HK-2 (cell line): ENCODE data around the gene PLP1.
"Not testable (repeated sequence)": the region's sequence is repeated elsewhere in the genome, so short reads cannot be mapped to it uniquely, and the experiment has no call there.

Experiments used
- DNase-seq: peaks from one replicate; pipeline ENCODE4 v3.0.0-alpha.2; 2018; ENCODE audit not compliant: unreplicated experiment

The PLP1 gene

GRCh38 chrX:103776546-103776945, at the start of gene PLP1:
PLP1 (plus strand) TSS chrX:103776840; CDS start chrX:103776996, 156 bp downstream.
- no peak for DNase-seq

GRCh38 chrX:103727115-103727514, 49.5 kb upstream of the PLP1 start:
- DNase-seq = no peak

- DNase-seq = no peak
These were observed 47.6 kb upstream of the PLP1 start for GRCh38 chrX:103729015-103729414.

DNA sequence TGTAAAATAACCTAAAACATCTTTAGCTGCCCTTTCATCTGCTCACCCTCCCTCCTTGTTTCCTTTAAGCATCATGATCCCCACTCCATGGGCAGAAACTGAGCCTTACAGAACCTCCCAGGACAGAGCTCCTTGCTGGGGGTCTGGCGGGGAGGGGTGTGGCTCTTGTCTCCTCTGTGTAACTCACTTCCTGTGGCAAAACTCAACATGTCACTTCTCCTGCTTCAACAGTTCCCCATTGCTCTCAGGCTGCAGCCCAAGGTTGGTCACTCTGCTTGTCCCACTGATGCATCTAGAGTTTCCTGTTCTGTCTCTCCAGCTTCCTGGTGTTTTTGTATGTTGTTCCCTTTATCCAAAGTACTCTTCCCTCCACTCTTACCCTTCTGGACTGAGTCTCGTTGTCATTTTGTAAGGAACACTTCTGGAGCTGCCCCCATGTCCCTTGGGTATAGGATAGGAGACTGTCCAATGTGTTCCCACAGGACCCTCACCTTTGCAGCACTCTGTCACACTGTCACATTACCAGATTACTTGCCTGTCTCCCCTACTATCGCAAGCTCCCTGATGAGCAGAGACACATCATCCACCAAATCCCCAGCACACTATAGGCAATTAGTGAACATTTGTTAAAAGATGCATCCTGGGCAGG, 46.4 kb upstream of the PLP1 start:
- DNase-seq = no peak

- DNase-seq = no peak
These were observed 45.7 kb upstream of the PLP1 start for GRCh38 chrX:103730796-103731493.

DNA sequence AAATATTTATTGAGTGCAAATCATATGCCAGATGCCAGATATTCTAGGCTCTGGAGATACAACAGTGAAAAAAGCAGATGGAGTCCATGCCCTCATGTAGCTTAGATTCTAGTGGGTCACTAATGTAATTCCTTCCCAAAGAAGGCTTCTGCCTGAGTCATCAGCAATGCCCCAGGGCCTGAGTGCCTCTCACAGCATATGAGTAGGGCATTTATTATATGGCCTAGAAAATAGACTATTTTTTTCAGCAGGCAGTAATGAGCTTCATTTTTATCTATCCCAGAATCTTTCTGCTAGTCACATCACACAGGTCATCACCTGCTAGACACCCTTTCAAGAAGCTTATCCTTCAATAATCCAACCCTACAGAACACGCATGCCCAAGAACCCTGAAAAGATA, 43.6 kb upstream of the PLP1 start:
- no peak for DNase-seq

DNA sequence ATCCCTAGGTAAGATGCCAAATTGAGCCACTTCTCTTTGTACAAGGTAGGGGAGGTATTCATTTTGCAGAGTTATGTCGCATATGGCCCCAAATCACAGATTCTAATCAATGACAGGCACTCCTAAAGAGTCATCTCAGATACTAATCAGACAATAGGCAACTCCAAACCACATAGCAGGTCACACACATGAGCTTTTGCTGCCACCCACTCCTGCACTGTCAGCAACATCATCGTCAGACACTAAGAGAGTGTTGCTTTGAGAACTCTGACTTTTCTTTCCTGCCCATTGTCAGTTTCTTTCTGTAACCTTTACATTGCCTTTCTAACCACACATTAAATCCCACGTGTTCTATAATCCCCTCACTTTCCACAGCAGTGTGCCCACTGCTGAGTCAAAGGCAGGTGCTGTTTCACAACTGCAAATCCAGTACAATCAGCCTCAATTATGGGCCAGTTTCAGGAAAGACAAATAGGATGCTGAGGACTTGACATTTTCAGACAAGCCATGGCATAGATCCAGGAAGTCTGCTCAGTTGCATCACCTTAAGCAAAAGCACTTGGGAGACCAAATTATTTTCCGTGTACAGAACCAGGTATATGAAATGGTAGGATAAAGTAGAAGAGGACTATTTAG, 42.4 kb upstream of the PLP1 start:
- DNase-seq = no peak

DNA sequence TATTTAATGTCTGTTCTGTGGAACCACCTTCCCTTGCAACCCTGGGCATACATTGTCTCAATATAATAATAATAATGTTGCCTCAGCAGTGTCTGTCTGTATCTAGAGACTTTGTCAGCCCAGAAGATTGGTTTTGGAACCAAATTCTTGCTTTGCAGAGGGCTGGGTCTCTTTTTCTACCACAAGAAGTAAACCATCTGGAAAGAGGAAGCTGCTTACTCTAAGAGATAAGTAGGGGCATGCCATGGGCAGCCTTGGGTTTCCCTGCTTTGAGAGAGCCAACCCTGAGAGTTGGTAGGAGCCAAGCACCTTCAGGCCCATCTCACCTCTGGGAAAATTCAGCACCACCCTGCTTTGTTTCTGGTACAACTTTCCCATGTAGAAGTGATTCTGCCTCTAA, 38.9 kb upstream of the PLP1 start:
- no peak for DNase-seq

DNA sequence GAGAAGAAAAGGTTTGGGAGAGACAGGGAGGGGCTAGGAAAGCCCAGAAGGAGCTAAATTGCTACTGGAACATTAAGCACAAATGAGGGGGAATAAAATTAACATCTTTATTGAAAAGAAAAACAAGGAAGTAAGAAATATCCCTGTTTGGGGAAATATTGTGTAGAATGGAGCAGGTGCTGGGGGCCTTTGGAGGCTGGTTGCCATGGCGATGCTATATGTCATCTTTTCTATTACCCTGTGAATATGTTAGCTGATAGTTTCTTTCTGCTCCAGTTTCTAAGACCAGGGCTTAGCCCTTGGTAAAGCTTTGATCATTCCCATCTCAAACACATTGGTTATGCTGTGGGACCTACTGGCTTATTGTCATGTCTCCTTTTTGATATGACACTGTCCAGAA, 37.2 kb upstream of the PLP1 start:
- DNase-seq = no peak

GRCh38 chrX:103741879-103742278, 34.8 kb upstream of the PLP1 start:
- no peak for DNase-seq

GRCh38 chrX:103742339-103742738, 34.3 kb upstream of the PLP1 start:
- no peak for DNase-seq

DNA sequence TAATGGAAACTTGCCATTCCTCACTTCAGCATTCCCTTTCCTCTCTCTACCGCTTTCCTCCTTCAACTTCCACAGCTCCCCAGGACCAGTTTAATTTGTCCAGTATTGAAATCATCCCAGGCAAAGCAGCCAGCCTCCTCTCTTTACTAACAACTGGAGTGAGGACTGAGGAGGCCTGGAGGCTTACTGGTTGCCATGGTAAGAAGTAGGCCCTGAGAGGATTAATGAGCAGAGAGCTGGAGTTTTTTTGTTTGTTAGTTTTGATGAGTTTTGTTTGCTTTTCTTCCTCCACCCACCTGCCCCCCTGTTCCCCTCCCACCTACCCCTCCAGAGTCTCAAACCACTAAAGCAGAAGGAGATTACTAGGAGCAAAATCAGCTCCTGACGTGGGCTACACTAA, 29.5 kb upstream of the PLP1 start:
- no peak for DNase-seq

DNA sequence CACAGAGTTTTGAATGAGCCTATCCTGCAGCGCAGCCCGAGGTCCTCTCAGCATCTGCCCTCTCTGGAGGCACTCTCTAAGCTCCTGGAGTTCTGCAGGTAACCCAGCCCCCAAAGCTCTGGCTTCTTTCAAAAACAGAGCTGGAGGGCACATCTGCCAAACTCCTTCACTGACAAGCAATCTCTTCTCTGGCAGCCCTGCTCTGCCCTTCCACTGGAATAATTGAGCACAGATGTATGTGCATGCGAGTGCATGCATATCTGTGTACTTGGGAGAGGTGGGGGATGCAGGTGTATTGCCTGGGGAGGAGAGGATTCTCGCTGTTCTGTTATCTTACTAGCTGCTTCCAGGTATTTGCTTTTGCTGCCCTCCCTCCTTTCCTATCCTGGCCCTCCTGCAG, 22.2 kb upstream of the PLP1 start:
- no peak for DNase-seq

DNA sequence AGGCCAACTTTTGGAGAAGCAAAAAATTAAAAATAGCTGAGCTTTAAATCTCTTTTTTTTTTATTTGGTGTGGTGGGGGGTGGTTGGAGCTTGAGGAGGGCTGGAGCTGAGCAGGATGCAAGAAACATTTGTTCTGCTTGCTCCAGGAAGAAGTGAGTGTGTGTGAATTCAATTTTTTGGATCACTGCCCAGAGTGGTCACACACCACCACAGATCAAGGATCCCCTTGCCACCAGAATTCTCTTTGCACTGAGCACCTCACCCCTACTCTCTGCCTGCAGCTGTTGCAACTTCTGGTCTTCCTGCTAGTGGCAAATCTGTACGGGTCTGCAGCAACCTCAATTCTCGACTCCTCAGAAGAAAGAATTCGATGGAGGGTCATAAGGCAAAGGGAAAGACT, 19.9 kb upstream of the PLP1 start:
- no peak for DNase-seq

GRCh38 chrX:103758555-103758954, 18.1 kb upstream of the PLP1 start:
- DNase-seq = no peak

DNA sequence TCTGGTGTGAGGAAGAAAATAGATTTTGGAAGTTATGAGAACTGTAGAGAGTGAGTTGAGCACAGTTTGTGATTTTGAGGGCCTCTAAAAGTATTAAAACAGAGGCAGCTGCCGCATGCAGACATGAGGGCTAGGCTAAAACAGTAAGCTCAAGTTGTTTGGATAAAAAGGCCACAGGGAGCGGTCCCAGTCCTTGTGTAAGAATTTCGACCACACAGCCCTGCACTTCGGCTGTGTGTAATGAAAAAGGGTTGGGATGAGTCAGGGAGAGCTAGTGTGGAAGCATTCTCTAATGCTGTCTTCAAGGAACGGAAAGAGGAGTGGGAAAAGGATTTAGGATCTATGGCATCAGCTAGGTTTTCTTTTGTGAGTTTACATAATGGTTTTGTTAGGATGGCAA, 13.1 kb upstream of the PLP1 start:
- not testable (repeated sequence) for DNase-seq

DNA sequence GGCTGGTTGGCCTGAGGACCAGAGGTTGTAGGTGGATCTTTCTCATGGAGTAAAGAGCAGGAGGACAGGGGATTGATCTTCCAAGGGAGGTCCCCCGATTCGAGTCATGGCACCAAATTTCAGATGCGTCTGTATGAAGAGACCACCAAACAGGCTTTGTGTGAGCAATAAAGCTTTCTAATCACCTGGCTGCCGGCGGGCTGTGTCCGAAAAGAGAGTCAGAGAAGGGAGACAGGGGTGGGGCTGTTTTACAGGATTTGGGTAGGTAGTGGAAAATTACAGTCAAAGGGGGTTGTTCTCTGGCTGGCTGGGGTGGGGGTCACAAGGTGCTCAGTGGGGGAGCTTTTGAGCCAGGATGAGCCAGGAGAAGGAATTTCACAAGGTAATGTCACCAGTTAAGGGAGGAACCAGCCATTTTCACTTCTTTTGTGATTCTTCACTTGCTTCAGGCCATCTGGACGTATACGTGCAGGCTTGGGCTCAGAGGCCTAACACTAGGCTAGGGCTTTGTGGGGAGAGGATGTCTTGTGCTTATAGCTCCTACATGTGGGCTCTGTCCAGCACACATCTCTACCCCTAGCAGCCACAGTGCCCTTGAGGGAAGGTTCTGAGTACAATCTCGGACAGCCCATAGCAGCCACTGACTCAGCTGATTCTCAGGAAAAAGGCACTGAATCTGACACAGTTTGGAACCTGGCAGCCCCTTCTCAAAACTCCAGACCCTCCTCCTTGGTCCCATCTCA, 9.7 kb upstream of the PLP1 start:
- DNase-seq = not testable (repeated sequence)

DNA sequence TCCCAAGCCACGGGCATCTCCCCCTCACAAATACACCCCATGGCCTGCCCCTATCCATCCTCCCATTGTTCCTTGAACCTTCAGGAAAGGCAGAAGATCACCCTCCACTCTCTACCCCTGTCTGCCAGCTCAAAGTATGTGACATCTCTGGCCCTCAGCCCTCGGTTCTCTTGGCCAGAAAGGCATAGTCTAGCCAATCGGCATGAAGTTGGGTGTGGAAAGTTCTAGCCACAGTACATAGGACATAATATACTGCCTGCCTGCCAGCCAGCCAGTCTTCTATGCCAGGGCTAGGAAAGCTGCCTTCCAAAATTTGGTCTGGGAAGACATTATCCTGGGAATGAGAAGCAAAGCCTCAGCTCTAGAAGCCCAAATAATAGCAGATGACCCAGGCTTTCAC, 3.2 kb upstream of the PLP1 start:
- DNase-seq = no peak

GRCh38 chrX:103774070-103774642, 2.5 kb upstream of the PLP1 start:
- DNase-seq = peak; percentile 32

DNA sequence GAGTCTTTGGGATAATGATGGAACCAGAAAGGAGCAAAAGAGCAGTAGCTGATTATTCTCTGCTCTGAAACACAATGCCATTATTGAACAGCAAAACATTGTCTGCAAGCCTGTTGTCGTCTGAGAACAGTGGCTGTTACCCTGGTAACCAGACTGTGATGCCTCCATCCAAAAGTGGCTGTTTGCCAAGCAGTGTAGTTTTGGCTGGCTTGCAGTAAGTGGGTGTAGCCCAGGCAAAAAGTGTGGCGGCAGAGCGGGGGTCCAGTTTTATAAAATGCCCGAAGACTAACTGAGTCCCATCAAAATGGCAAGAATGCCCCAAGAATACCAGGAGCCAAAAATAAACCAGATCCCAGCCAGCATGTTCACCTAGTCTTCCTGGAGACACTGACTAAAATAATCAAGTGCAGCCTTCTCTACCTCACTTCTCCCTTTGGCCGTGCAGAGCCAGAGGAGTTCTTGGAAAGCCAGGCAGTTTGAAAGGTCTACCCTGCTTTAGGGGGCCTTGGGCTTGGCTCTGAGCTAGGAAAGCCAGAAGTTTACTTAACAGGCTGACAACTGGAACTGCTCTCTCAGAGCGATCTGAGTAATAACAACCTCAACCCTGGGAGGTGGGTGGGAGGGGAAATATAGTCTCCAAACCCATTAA, 2.6 kb downstream of the PLP1 start:
- DNase-seq = no peak

- DNase-seq = no peak
These were observed 3.9 kb downstream of the PLP1 start for GRCh38 chrX:103780336-103781061.
